Activated CD8-positive, alpha-beta memory T cell treated with anti-CD3 and anti-CD28 coated beads, Interleukin-2, amount 50 U/mL, for 4 hours (primary cell): Measurements from ENCODE around the gene ABHD15.
"Not testable (repeated sequence)": the region's sequence is repeated elsewhere in the genome, so short reads cannot be mapped to it uniquely, and the experiment has no call there.

Experiments used
- DNase-seq: peaks from one replicate; pipeline ENCODE4 v3.0.0-alpha.2; 2020

ABHD15 gene

DNA sequence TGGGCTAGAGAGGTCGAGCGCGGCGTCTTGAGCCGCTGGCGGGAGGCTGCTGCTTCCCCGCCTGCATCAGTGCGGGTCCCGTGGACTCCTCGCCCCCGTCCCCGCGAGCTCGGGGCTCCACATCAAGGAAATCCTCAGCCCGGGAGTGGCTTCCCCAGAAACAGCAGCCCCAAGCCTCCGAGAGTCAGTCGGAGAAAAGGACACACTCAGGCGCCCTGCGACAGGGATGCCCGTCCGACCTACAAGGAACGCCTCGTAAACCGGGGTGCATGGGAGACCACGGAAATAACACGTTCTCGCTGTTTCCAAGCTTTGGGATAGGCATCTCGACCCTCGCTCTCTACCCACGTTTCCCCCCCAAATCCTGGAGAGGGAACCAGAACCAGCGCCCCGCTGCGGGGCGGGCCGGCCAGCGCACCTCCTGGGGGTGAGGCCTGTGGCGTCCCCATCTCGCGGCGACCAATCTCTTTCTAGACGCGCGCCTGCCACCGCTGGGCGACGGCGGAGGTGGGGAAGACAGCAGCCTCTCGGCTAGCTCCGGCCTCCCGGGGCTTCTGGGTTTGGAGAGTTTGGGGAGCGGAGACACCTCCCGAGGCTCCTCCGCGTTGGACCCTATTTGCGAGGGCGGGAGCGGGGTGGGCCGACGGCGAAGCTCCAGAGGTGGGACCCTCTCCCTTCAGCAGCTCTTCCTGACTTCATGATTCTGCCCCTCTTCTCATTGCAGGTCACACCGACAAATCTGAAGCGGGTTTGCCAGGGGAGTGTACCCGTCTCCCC is 905 bp upstream of the ABHD15 start:
- peak; percentile 73 for DNase-seq

DNA sequence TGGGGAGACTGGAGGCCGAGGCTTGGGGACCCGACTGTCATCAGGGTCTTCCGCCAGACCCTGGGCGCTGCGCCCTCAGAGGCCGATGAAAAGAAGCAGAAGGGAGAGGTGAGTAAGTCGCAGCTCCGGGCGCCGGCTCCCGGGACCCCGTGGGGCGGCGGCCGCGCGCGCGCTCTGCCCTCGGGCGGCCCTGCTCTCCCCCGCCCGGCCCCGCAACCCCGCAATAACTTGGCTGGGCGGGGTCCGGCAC is 392 bp upstream of the ABHD15 start:
- no peak for DNase-seq

DNA sequence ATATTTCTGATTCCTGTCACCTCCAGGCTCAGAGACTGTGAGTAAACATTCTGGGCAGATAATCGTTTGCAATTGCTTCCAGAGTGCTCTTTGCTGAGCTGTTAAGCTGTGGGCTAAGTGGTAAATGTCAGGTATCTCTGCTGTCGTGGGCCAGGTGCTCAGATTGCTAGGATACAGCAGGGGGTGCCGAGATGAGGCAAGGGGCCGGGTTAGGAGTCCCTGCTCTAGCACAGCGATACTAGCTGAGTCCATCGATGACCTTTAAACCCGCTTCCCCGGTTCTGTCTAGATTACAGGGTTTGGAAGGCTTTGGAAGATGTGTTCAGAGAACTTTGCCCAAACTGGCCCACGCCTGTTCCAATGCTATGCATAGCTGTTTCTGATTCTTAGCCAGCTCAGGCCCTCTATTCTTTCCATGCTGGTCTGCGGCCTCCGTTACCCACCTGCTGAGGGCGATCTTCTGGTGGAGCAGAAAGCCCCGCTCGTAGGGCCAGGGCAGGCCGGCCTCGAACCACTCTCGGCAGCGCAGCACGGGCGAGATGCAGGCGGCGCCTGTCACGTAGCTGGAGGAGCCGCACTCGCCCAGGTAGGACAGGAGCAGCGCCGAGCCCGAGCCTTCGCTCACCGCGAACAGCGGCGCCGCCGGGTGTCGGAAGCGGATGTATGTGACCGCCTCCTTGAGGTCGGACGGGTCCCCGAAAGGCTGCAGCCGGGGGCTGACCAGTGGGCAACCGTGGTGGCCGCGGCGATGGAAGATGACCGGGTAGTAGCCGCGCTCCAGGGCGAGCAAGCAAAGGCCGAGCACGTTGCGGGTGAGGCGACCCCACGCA is 979 bp downstream of the ABHD15 start:
- peak; percentile 60 for DNase-seq

DNA sequence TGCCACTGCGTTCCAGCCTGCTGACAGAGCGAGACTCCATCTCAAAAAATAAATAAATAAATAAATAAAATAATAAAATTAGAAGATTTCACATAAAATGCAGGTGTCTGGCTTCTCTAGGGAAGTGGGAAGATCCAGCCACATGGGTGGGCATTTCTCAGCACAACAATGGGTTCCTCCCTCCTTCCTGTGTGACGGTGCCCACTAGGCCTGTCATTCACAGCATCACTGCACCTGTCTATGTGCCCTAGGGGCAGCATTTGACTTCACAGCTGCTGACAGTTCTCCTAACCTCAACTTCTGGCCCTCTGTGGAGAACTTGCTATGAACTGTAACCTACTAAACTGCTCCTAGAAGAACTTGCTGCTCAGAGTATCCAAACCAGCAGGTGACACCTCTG is 3.0 kb downstream of the ABHD15 start:
- DNase-seq, result no peak

DNA sequence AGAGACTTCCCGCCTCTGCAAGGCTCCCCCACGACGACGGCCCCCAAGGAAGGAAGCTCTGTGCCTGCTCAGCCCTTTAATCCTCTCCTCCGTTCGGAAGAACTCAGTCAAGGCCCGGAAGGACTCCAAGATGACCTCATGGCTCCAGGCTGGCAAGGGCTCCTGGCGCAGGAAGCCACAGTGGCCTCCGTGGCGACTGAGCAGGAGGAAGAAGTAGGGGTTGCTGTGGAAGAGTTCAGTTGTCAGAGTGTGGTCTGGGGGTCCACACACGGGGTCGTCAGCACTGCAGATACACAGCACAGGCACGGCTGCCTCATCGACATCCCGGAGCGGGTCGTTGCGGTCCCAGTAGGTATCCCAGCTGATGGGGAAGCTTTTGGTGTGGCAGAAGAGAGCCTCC is 4.2 kb downstream of the ABHD15 start:
- no peak for DNase-seq

DNA sequence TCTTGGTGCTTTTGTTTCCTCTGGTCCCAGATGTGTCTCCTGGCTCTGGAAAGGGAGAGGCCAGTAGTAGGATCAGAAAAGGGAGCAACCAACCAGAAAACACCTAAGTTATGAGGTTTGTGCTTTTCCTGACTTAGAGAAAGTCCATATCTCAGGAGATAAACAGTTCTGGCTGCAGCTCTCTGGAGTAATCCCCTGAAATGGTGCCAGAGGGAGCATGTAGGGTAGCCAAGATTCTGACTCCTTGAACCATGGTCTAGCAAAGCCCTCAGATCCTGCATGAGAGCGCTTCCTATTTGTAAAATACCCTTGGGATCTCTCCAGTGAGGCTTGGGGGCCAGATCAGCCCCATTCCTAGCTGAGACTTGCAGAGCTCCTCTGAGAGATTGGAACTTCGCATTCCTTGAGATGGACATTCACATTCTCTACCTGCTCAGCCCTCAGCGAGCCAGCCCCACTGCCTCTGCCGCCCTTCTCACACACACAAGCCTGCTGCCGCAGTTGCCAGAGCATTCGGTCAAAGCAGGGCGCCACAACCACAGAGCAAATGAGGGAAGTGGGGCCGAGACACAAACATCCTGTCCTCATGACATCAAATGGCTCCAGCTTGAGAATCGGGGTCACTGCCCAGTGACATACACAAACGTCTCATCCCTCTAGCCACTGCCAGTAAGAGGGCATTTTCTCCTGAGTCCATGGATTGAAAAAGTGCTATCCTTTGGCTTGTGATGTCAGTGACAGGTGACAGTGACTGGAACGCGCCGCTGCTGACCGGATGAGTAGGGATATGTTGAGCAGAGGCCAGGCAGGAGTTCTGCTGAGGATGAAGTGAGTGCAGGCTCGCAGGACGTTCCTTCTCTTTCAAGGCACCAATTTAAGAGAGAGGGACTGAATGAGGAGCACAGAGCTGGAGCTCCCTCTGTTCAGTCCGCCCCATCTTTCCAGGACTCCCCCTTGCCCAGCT is 5.0 kb downstream of the ABHD15 start:
- peak; percentile 16 for DNase-seq

DNA sequence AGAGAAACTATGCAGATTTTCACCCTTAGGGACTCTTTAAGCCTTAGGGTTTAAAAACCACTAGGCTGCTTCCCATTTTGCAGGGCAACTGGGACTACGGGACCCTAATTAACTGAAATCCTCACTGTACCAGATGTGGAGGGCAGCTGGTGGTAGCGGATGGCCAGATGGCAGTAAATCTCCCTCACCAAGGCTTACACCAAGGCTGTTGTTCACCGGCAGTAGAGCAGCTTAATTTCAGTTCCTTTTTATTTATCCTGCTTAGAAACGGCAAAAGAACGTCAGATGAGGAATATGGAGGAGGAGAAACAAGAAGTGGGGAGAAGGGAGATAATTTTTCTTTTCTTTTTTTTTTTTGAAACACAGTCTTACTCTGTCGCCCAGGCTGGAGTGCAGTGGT is 6.5 kb downstream of the ABHD15 start:
- no peak for DNase-seq

DNA sequence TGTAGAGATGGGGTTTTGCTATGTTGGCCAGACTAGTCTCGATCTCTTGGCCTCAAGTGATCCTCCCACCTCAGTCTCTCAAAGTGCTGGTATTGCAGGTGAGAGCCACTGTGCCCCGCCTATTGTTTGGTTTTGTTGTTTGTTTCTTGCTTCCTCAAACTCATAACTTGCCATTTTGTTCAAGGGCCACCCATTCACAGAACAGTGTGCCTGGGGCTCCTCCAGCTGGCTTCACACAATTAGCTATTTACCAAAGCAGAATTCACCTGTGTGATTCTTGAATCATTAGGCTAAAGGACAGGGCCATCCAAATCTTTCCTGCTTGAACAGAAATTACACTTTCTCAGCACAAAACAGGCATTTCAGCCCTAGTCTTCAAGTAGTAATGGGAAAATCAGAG is 7.2 kb downstream of the ABHD15 start:
- no peak for DNase-seq

DNA sequence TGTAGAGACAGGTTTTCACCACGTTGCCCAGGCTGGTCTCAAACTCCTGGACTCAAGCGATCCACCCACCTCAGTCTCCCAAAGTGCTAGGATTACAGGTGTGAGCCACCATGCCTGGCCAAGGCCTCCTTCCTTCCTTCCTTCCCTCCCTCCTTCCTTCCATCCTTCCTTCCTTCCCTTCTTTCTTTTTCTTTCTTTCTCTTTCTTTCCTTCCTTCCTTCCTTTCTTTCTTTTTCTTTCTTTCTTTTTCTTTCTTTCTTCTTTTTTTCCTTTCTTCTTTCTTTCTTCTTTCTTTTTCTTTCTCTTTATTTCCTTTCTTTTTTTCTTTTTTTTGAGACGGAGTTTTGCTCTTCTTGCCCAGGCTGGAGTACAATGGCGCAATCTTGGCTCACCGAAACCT is 8.7 kb downstream of the ABHD15 start:
- DNase-seq, result not testable (repeated sequence)

DNA sequence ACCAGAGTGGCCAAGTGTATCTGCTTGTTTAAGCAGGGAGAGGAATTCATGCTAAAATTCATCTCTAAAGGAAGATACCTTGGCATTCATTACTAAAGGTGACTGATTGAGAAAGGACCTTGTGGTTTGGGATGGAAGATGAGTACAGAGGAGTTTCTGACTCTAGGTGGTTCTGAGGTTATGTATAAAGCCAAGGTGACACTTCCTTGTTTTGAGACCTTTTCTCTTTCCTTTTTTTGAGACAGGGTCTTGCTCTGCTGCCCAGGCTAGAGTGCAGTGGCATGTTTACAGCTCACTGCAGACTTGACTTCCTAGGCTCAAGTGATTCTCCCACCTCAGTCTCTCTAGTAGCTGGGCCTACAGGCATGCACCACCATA is 9.1 kb downstream of the ABHD15 start:
- DNase-seq, result no peak

DNA sequence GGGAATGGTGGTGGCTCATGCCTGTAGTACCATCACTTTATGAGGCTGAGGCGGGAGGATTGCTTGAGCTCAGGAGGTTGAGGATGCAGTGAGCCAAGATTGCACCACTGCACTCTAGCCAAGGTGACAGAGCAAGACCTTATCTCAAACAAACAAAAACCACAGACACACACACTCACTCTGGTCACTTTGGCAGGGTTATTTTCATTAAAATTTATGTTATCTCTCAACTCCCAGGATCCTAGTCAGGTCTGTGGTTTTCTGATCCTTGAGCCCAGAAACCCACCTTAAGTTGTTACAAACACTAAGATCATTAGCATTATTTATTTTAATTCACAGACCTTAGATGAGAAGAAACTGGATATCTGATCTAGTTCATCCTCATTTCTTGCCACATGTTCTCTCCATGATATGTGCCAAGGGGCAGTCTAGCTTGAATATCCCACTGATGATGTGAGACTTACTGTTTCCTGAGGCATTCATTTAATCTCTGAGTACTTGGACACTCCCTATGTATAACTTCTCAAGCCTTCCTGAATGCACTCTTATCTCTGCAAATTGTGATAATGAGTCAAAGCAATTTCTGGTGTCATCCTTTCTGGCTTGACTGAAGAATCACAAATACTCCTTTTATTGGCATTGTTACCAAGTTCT is 9.6 kb downstream of the ABHD15 start:
- DNase-seq, result no peak

DNA sequence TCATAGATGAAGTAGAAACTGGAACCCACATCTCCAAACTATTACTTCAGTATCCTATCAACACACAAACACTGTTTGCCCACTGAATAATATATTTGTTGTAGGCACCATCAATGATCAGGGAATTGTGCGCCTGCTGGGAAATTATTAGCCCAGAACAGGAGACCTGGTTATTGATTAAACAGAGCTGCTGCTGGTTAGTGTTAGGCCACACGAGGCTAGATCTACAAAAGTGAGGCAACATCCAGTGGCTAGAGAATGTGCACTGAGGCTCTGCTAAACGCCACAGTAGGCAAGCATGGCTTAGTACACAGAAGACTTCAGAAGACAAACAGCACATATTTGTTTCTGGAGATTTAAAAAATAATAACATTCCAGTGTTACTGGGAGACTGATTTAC is 11.0 kb downstream of the ABHD15 start:
- no peak for DNase-seq

DNA sequence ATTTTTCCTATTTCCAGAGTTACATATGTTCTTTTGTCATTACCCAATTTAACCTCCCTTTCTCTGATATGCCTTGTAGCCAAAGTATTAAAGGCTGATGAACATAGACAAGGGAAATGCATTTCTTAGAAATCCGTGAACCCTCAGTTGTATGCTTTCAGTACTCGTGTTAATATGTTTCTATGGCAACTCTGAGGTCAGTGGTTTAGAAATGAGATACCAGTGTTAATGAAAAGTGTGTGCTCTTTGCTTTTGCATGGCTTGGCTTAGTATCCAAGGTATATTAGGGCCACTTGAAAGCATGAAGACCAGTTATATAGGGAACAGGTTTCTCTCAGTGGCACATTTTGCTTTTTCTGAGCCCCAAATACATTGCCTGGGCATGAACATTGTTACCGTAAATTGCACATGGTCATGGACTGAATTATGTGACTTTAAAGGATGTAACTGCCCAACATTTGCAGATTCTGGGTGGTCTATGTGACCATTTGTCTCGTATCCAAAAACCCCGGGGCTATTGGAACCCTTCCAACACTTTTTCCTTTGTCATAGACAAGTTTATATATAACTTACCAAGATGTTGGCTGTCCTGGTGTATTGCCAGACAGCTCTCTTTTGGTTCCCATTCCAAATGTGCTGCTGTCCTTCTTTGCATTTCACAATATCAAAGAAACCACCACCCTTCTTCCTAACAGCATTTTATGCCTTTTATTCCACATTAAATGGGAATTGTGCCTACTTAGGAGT is 17.5 kb downstream of the ABHD15 start:
- DNase-seq, result no peak

DNA sequence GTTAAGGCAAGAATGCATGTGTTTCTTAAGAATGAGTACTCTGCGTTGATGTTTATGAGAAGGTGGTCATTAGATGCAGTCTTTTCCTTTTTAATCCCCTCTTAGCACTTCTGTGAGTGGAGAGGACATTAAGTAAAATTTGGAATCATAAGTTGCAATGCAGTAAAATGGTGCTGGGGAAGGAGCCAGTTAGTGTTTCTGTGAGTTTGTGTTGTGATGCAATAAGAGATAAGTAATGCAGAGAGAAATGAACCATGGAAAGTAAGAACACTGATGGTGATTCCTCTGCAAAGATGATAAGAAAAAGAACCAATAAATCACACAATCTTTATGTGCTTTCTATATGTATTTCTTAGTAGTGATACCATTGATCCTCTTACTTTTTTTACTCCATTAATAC is 20.0 kb downstream of the ABHD15 start:
- no peak for DNase-seq

DNA sequence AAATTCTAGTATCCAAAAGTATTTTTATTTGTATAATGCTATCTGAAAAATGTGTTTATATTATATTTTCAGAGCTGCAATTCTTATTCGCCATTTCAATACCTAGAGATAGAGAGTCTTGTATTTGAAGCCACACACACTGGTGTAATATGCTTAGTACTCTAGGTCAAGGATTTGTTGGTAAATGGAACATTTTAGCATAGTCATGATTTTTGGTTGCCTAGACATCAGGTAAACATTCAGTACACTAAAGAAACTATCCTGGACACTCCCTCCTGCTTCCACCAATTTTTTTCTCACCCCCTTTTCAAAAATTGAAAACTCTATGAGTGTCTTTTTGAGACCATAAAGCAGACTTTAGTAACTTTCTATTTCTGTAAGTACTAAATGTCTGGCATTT is 20.8 kb downstream of the ABHD15 start:
- no peak for DNase-seq

DNA sequence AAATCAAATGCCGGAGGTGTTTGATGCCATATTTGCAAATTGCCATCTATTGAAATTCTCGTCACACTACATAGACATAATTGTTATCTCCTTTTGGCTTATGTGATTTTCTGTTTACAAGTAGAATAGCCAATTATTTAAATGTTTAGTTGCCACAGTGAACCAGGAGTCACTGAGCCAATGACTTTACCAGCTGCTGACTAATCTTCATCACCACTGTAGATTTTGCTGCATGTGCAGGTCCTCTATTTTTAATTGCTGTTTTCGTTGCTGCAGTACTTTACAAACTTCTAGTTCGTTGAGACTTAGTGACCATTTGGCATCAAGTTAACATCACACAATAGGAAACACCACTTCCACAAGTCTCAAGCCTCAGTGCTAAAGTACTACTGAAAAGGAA is 22.8 kb downstream of the ABHD15 start:
- no peak for DNase-seq

DNA sequence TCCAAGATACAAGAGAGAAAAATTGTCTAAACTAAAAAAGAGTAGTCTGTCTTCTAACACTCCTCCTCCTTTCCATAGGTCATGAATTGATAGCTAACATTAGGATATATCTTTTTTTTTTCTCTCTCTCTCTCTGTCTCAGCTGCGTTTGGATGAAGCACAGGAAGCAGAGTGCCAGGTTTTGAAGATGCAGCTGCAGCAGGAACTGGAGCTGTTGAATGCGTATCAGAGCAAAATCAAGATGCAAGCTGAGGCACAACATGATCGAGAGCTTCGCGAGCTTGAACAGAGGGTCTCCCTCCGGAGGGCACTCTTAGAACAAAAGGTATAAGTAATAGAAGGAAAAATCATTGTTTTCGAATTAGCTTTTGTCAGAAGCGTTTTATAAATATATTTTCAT is 32.9 kb downstream of the ABHD15 start:
- DNase-seq, result no peak

DNA sequence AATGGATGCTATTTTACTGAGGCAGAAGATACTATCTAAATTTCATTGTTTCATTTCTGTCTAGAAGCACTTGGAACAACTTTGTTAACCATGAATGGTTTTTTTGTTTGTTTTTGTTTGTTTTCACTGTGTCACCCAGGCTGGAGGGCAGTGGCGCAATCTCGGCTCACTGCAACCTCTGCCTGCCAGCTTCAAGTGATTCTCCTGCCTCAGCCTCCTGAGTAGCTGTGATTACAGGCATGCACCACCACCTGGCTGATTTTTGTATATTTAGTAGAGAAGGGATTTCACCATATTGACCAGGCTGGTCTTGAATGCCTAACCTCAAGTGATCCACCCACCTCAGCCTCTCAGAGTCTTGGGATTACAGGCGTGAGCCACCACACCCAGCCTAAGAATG is 40.5 kb downstream of the ABHD15 start:
- no peak for DNase-seq

DNA sequence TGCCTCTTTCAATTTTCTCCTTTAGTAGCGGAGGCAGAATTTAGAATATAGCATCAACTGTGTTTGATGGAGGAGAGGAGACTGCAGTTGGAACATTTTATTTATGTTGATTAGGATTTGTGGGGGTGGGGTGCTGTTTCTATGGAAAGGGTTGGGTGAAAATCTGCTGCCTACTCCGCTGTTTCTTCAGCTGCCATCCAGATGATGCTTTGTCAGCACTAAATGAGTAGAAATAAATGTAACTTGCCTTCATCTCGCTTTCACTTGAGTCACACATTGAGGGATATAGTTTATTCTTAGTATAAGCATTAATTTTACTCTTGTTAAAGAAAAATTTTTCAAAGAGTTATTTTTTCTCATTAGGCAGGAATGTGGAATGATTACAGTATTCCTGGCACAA is 42.1 kb downstream of the ABHD15 start:
- no peak for DNase-seq

DNA sequence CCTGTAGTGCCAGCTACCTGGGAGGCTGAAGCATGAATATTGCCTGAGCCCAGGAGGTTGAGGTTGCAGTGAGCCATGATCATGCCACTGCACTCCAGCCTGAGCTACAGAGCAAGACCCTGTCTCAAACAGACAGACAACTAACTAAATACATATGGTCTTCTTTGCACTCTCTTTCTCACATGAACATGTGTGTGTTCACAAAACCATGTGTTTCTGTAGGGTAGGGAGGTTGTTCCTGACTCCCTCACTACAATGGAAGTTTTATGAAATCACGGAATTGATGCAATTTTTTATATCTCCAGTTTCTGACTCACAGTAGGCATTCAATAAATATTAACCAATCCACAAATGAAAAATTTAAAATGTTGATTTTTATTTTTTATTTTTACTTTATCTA is 48.5 kb downstream of the ABHD15 start:
- no peak for DNase-seq

DNA sequence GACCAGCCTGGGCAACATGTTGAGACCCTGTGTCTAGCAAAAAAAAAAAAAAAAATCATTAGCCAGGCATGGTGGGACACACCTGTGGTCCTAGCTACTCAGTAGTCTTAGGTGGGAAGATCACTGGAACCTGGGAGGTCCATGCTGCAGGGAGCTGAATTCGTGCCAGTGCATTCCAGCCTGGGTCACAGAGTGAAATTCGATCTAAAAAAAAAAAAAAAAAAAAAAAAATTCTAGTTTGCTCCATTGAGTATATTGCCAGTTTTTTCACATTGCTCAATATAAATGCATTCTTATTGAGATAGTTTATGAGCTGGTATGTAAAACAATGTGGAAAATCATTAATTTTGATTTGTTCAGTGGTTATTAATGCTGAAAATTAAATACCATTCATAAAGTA is 52.0 kb downstream of the ABHD15 start:
- DNase-seq, result no peak

DNA sequence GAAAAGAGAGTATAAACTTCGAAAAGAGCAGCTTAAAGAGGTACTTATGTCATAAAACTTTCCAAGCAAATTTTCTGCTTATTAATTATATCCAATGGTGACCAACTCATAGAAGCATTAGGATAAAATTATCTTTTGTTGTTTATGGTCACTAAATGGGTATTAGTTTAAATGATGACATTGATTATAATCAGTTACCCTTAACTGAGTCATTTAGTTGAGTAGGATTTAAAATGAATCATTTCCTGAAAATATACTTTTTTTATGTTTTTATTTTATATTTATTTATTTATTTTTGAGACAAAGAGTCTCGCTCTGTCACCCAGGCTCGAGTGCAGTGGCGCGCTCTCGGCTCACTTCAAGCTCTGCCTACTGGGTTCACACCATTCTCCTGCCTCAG is 55.9 kb downstream of the ABHD15 start:
- no peak for DNase-seq
